NCI-H526 treated with DMSO at 0.1 percent for 48 hours (cell line): ENCODE measurements around the gene AAR2.

Experiments
- DNase-seq: peaks from one replicate; lab custom pipeline; 2025; lab: John Stamatoyannopoulos, UW

Gene AAR2

GRCh38 chr20:36218380-36219064 lies 17.8 kb upstream of the AAR2 start:
- no peak for DNase-seq

DNA sequence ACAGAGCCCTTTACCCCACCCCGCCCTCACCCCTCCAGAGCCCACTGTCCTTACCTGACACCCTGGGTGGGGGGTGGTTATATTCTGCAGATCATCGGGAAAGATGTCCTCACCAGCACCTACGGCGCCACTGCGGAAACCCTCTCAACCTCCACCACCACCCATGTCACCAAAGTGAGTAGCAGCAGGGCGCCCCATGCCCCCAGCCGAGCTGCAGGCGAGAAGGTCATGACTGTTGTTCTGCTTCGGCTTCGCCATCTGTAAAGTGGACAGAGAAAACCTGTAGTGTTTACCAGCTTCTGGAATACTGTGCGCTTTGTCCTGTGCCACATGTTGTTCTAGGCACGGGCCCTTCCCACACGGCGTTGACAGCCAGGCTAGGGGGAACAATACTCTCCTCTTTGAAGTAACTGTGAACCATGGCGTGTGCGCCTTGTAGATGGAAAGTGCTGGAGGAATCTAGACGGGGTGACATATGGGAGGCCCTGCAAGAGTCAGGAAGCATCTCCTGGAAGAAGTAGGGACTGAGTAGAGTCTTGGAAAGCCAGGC lies 16.5 kb upstream of the AAR2 start:
- no peak for DNase-seq

GRCh38 chr20:36225666-36226065 lies 10.6 kb upstream of the AAR2 start:
- no peak for DNase-seq

DNA sequence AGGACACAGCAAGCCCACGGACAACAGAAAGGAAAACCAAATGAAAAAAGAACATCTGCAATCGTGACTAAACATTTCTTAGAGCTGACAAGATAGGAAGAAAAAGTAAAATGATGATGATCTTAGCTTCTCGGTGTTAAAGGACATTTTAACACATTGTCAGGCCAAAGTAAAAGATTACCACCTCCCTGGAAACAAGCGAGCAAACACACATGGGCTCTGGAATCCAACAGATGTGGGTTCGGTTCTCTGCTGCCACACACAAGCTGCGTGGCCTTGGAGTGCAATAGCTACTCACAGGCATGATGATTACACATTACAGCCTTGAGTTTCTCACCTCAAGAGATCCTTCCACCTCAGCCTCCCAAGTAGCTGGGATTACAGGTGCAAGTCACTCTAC lies 7.5 kb upstream of the AAR2 start:
- DNase-seq: no peak

- no peak for DNase-seq
Measured at GRCh38 chr20:36230019-36230418, 6.3 kb upstream of the AAR2 start.

DNA sequence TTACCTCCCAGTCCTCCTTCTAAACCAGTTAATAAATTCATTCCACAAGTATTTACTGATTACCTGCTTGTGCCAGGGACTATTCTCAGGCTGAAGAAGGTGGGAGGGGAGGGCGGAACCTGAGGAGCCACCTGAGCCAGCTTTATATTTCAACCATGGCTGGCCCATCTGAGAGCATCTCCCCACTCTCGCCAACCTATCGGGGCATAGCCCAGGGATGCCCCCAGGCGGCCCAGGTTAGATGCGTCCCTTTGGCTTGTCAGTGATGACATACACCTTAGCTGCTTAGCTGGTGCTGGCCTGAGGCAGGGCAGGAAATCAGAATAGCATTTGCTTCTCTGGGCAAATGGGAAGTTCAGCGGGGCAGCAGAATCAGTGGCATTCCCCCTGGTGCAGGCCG lies 4.9 kb upstream of the AAR2 start:
- DNase-seq: no peak

DNA sequence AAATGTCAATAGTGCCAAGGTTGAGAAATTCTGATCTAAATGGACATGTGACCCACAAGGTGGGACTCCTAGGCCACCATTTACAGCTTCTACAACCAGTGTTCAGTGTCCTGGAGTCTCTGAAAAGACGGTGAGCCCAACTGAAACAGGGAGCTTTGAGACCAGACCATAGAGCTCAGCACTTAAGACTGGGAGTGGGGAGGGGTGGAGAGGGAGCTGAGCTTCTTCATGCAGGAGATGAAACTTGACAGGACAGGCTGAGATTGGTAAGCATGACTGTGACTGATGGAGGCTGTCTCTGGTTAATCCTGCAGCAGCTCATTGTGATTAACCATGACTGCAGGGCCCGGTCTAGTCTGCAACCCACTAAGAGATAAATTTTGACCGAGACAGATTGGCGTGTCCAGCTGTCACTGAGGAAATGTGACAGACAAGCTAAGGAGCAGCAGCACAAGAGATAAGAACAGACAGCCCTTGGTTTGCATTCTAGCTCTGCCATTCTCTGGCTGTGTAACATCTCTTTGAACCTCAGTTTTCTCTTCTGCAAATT lies 1.4 kb upstream of the AAR2 start:
- no peak for DNase-seq

DNA sequence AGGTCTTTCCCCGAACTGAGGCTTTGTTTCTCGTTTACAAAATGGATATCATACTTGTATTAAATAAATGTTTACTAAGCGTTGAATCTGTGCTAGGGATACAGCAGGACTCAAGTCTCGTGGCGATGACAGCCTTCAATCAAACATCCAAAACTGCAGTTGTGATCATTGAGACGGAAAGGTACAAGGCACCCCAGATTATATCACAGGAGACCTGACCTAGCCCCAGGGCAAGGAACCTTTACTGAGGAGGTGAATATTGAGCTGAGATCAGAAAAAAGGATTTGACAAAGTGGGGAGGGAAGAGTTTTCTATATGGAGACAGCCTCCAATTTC lies 476 bp downstream of the AAR2 start:
- no peak for DNase-seq

- DNase-seq: no peak
Measured at GRCh38 chr20:36237477-36237876, 1.2 kb downstream of the AAR2 start.

DNA sequence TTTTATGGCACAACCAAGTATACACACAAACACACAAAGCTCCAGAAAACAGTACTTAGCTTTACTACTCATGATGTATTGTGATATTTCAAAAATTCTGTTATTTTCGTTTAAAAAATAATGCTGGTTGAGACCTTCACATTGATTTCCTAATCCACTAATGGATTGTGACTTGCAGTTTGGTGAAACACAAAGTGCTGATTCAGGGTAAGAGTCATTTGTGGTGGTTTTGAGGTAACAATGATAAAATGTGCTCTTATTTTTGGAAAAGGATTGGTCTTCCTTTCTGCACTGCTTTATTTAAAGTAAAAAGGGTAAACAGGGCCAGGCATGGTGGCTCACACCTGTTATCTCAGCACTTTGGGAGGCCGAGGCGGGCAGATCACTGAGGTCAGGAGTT lies 1.9 kb downstream of the AAR2 start:
- DNase-seq: no peak

GRCh38 chr20:36238760-36239159 lies 2.5 kb downstream of the AAR2 start:
- no peak for DNase-seq

- no peak for DNase-seq
Measured at GRCh38 chr20:36240076-36240475, 3.8 kb downstream of the AAR2 start.

DNA sequence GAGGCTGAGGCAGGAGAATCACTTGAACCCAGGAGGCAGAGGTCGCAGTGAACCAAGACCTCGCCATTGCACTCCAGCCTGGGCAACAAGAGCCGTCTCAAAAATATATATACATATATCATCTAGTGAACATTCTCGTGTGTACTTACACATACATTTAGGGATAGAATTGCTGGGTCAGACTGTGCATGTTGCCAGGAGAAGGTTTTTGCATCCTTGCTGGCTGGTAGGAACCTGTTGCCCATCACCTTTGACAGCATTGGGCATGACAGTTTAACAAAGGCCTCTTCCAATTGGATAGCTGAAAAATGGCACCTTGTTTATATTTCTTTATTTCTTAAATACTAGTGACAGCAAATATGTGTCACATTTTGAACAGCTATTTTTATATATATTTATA lies 5.4 kb downstream of the AAR2 start:
- no peak for DNase-seq

- no peak for DNase-seq
Measured at GRCh38 chr20:36243726-36244125, 7.4 kb downstream of the AAR2 start.

GRCh38 chr20:36246401-36246800 lies 10.1 kb downstream of the AAR2 start:
- DNase-seq: no peak

- no peak for DNase-seq
Measured at GRCh38 chr20:36248836-36249235, 12.6 kb downstream of the AAR2 start.

DNA sequence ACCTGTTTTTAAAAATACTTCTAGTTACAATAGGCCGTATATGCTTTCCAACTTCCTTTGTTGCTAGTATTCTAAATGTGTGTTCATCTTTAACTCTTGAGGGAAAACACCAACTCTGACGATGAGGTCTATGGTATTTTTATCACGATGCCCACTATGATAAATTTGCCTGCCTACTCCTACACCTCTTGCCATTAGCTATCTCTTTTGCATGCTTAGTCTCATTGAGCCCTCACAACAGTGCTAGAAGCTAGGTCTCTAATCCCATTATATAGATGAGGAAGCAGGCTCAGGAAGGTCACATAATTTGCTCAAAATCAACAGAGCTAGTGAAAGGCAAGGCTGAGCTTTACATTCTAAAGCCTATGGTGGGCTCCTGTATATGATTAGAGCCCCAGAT lies 13.2 kb downstream of the AAR2 start:
- DNase-seq: no peak

GRCh38 chr20:36251426-36251825 lies 15.1 kb downstream of the AAR2 start:
- DNase-seq: no peak

DNA sequence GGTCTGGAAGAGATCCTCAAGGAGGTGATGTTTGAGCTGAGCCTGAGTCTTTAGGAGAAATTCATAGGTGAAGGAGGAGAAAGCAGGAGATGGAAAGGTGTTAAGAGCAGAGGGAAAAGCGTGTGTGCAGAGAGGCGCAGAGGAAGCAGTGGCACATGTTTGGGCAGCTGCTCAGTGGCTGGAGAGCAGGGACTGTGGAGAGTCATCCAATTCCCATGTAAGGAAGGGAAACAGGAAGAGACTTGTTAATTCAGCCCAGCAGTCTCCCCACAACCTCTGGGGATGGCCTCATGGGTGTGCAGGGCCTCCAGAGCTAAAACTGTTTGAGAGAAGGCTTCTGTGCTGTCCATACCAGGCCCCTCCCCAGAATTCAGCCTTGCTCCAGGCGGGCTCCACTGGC lies 16.2 kb downstream of the AAR2 start:
- no peak for DNase-seq

- DNase-seq: no peak
Measured at GRCh38 chr20:36253036-36253435, 16.8 kb downstream of the AAR2 start.

GRCh38 chr20:36254076-36254475 lies 17.8 kb downstream of the AAR2 start:
- DNase-seq: no peak

GRCh38 chr20:36255445-36255844 lies 19.2 kb downstream of the AAR2 start:
- no peak for DNase-seq

DNA sequence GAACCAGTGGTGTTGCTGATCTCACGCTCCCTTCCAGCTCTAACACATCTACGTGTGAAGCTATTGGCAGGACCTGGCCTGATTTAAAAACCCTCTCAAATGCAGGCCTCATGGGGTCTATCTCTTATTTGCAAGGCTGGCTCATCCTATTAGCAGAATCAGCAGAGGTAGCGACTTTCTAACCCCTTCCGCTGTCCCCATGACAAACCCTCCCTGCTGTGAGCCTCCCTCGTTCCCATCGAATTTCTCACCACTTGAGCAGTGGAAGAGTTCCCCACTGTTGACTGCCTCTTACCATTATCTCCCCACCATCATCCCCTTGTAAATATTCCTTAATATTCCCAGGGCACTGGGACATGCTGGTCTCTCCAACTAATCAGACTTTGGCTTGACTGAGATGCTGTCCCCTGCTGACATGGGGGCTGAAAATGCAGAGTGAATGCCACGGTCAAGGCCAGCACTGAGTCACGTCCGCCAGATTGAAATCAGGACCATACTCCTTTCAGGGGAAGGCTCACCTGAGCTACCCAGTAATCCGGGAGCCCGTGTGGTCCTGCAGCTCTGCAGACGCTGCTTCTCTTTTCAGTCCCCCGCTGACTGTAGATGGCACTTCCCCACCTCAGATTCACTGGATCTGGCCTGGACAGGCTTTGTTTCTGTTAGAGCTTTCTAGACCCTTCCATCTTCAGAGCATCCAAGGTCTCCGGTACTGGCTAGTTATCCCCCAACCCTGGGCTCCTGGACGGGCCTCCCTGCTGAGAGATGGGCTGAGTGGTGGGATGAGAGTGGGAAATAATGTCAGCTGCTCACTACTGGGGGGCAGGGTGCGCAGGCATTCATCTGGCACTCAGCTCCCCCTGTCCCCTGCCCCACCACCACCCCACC lies 23.1 kb downstream of the AAR2 start:
- no peak for DNase-seq
